Gastroesophageal sphincter (tissue), 4 donors: ENCODE results near the gene MTA1. TPM values are rescaled to one million over a fixed set of nuclear protein-coding genes. Genes with fewer than 3 reads are reported as not detected.
A peak's percentile ranks its signal among the peaks of the same experiment; 100 is the strongest.

Source experiments
- ATAC-seq: fragments of 150-250 bp; one replicate; pipeline ENCODE4 v1.9.1; 2016; ENCODE audit warnings: mild to moderate bottlenecking, moderate library complexity
- H3K27ac ChIP-seq, 4 donors: fragments of 200-600 bp; sonication (generic) in 3 of 4; 1 replicate in 3 of 4; 2 replicates in 1 of 4; pipeline ENCODE4 v1.5.1; 2016 to 2019
- H3K27me3 ChIP-seq: fragments of 200-600 bp; sonication (generic); one replicate; pipeline ENCODE4 v1.5.1; 2019
- H3K36me3 ChIP-seq, 2 donors: fragments of 200-600 bp; sonication (generic); one replicate each; pipeline ENCODE4 v1.5.1; 2019; ENCODE audit warnings: control low read depth in 1 of 2
- H3K4me1 ChIP-seq, 3 donors: fragments of 200-600 bp; sonication (generic); 1 replicate in 2 of 3; 2 replicates in 1 of 3; pipeline ENCODE4 v1.5.1; 2016 to 2019; ENCODE audit warnings: control low read depth in 2 of 3
- H3K4me3 ChIP-seq, 2 donors: fragments of 200-600 bp; sonication (generic); one replicate each; pipeline ENCODE4 v1.5.1; 2019; ENCODE audit warnings: mild to moderate bottlenecking in 1 of 2, moderate library complexity in 1 of 2
- H3K9me3 ChIP-seq, 3 donors: fragments of 200-600 bp; sonication (generic); one replicate each; pipeline ENCODE4 v1.5.1; 2017 to 2019; ENCODE audit warnings: control low read depth in 2 of 3
- CTCF ChIP-seq, 4 experiments: fragments of 200-600 bp in 2 of 4; fragments of 450-650 bp in 2 of 4; sonication (generic) in 1 of 4; IDR thresholded peaks; one replicate each; pipeline ENCODE4 v1.5.1; 2017 to 2019; ENCODE audit warnings: antibody characterized with exemption in 4 of 4, mild to moderate bottlenecking in 2 of 4, moderate library complexity in 2 of 4
- EP300 ChIP-seq: sonication (generic); formaldehyde crosslinking; IDR thresholded peaks from one replicate; pipeline ENCODE4 v1.6.1; 2017; ENCODE audit warnings: antibody characterized with exemption, mild to moderate bottlenecking
- POLR2A ChIP-seq, 2 donors: fragments of 450-650 bp; IDR thresholded peaks; one replicate each; pipeline ENCODE4 v1.6.1; 2017; ENCODE audit warnings: antibody characterized with exemption in 2 of 2, mild to moderate bottlenecking in 2 of 2, moderate library complexity in 1 of 2
- POLR2AphosphoS5 ChIP-seq: sonication (generic); formaldehyde crosslinking; IDR thresholded peaks from one replicate; pipeline ENCODE4 v1.6.1; 2017; ENCODE audit warnings: antibody characterized with exemption
- WGBS, 2 donors: methylation state at CpG; one replicate each; pipeline ENCODE4 v1.1.5; 2018; ENCODE audit warnings: low coverage in 1 of 2; 5-methylcytosine and 5-hydroxymethylcytosine counted together
- total RNA-seq, 4 donors: library from RNA; depleted of rRNA; stranded (reverse); fragments of >200 nt; gene quantifications; one replicate each; pipeline ENCODE4 v1.1.0, GENCODE V29; 2016

The MTA1 gene
- total RNA-seq, 4 donors from 2014 or later: 48.0 to 83.5 (median 58.7) TPM

- Histone ChIP-seq H3K9me3 (no peaks in the 10 kb centered on the region), H3K27ac (peak overlapping the region; percentile 70 to 97 (median 94)), H3K4me1 (peaks cover 4 to 91% (median 77%) of the 10 kb centered on the region in 3 donors), H3K4me3 (peak overlapping the region; percentile 28 to 61), H3K36me3 (no peaks in the 10 kb centered on the region), H3K27me3 (no peaks in the 10 kb centered on the region)
- no peak for ATAC-seq
- no CpG with 5 or more reads among the region's 45 CpGs for WGBS, 2 donors
- TF ChIP-seq POLR2AphosphoS5: no peak
- peak; percentile 53 to 69 for TF ChIP-seq POLR2A (IDR thresholded peaks at IDR 0.05)
Observed at GRCh38 chr14:105486974-105487448, 67.4 kb downstream of the MTA1 start.

GRCh38 chr14:105487449-105487985 lies 67.9 kb downstream of the MTA1 start:
- Histone ChIP-seq H3K4me1 (peaks cover 0 to 91% (median 72%) of the 10 kb centered on the region in 3 donors), H3K4me3 (peak overlapping the region; percentile 28 to 61), H3K27me3 (no peaks in the 10 kb centered on the region), H3K36me3 (peaks cover 0 to 1% of the 10 kb centered on the region in 2 donors), H3K27ac (peak overlapping the region; percentile 70 to 97 (median 94)), H3K9me3 (no peaks in the 10 kb centered on the region)
- ATAC-seq: no peak
- TF ChIP-seq POLR2A (IDR thresholded peaks at IDR 0.05) (peak in 1 of 2 donors; percentile 4), CTCF (IDR thresholded peaks at IDR 0.05) (no peak), EP300 (no peak), POLR2AphosphoS5 (no peak)
- no CpG with 5 or more reads among the region's 48 CpGs for WGBS, 2 donors

GRCh38 chr14:105487986-105488777 lies 68.6 kb downstream of the MTA1 start:
- H3K27me3 ChIP-seq: no peaks in the 10 kb centered on the region
- WGBS, 2 donors: no CpG with 5 or more reads among the region's 26 CpGs
- ATAC-seq: no peak
- H3K36me3 ChIP-seq: peaks cover 0 to 8% of the 10 kb centered on the region in 2 donors
- H3K4me3 ChIP-seq: peak overlapping the region; percentile 28 to 61
- TF ChIP-seq POLR2A (IDR thresholded peaks at IDR 0.05): no peak
- no peak for TF ChIP-seq EP300
- TF ChIP-seq CTCF (IDR thresholded peaks at IDR 0.05): no peak
- no peak for TF ChIP-seq POLR2AphosphoS5
- peak overlapping the region; percentile 70 to 97 (median 94) for H3K27ac ChIP-seq
- H3K4me1 ChIP-seq: peaks cover 0 to 88% (median 65%) of the 10 kb centered on the region in 3 donors
- H3K9me3 ChIP-seq: no peaks in the 10 kb centered on the region

GRCh38 chr14:105488781-105489541 lies 69.3 kb downstream of the MTA1 start:
- peak overlapping the region; percentile 85 to 97 (median 94) for H3K27ac ChIP-seq
- no peak for ATAC-seq
- no peak for TF ChIP-seq CTCF (IDR thresholded peaks at IDR 0.05)
- no peaks in the 10 kb centered on the region for H3K9me3 ChIP-seq
- H3K27me3 ChIP-seq: no peaks in the 10 kb centered on the region
- H3K4me3 ChIP-seq: peak overlapping the region in 1 of 2 donors; percentile 61
- H3K36me3 ChIP-seq: peaks cover 0 to 12% of the 10 kb centered on the region in 2 donors
- peaks cover 0 to 80% (median 57%) of the 10 kb centered on the region in 3 donors for H3K4me1 ChIP-seq
- 20% methylated on average over 4 of the region's 20 CpGs; no CpG with 5 or more reads in 1 of the 2 donors for WGBS, 2 donors
